SK-N-SH (cell line): ENCODE data around the gene C1QTNF9B. TPM values are rescaled to one million over a fixed set of nuclear protein-coding genes. Genes with fewer than 3 reads are reported as not detected.

Source experiments
- CTCF ChIA-PET: fragments of 300-600, 350-600 bp; formaldehyde crosslinking; extraction: SDS; loops from one replicate; lab custom pipeline; 2021; lab: Yijun Ruan, JAX
- POLR2A ChIA-PET: fragments of 350-600 bp; sonication (Branson Sonifier 250); formaldehyde crosslinking; extraction: SDS; loops from one replicate; lab custom pipeline; 2020; ENCODE audit warnings: antibody characterized with exemption, inconsistent platforms; lab: Yijun Ruan, JAX
- DNase-seq: peaks from one replicate; pipeline ENCODE4 v3.0.0; 2012
- H2AFZ ChIP-seq: fragments of 200-600 bp; sonication (generic); 2 replicates; pipeline ENCODE4 v1.8.1; 2016; ENCODE audit warnings: antibody characterized with exemption, mild to moderate bottlenecking, low read depth
- H3F3A ChIP-seq: fragments of 200-600 bp; sonication (generic); replicated peaks from 2 replicates; pipeline ENCODE3; 2016; ENCODE audit warnings: antibody characterized with exemption, mild to moderate bottlenecking; ENCODE audit not compliant: insufficient read depth
- H3K27ac ChIP-seq, 2 experiments: fragments of 200-500 bp in 1 of 2; fragments of 200-600 bp in 1 of 2; sonication (Bioruptor generic) in 1 of 2; sonication (generic), shearing (Covaris generic) in 1 of 2; 2 replicates each; pipeline versions ENCODE4 v1.5.1 to v1.6.1; 2014 to 2016; ENCODE audit warnings: low read depth in 2 of 2, inconsistent platforms in 1 of 2, low read length in 1 of 2, mild to moderate bottlenecking in 1 of 2, mixed read lengths in 1 of 2
- H3K27me3 ChIP-seq: fragments of 200-600 bp; sonication (generic), shearing (Covaris generic); 2 replicates; pipeline ENCODE4 v1.6.1; 2016; ENCODE audit warnings: mixed run types; ENCODE audit not compliant: insufficient read depth
- H3K36me3 ChIP-seq, 2 experiments: fragments of 200-500 bp in 1 of 2; fragments of 200-600 bp in 1 of 2; sonication (Bioruptor generic) in 1 of 2; sonication (generic) in 1 of 2; replicated peaks in 1 of 2; 2 replicates each; pipeline versions ENCODE3 to v1.5.1; 2014 to 2016; ENCODE audit warnings: low read length in 1 of 2, mild to moderate bottlenecking in 1 of 2; ENCODE audit not compliant: insufficient read depth in 2 of 2, control insufficient read depth in 1 of 2
- H3K4me1 ChIP-seq, 2 experiments: fragments of 200-500 bp in 1 of 2; fragments of 200-600 bp in 1 of 2; sonication (Bioruptor generic) in 1 of 2; sonication (generic), shearing (Covaris generic) in 1 of 2; 2 replicates each; pipeline versions ENCODE4 v1.5.1 to v1.6.1; 2014 to 2016; ENCODE audit warnings: low read depth in 1 of 2, low read length in 1 of 2, mixed run types in 1 of 2; ENCODE audit not compliant: insufficient read depth in 2 of 2, control insufficient read depth in 1 of 2
- H3K4me2 ChIP-seq: fragments of 200-600 bp; sonication (generic), shearing (Covaris generic); 2 replicates; pipeline ENCODE4 v1.6.1; 2017; ENCODE audit warnings: mixed run types
- H3K4me3 ChIP-seq, 2 experiments: fragments of 200-500 bp in 1 of 2; fragments of 200-600 bp in 1 of 2; sonication (Bioruptor generic) in 1 of 2; sonication (generic), shearing (Covaris generic) in 1 of 2; 2 replicates each; pipeline versions ENCODE4 v1.5.1 to v1.8.1; 2014 to 2016; ENCODE audit warnings: low read depth in 2 of 2, inconsistent platforms in 1 of 2, low read length in 1 of 2, mild to moderate bottlenecking in 1 of 2, mixed read lengths in 1 of 2, moderate library complexity in 1 of 2
- H3K79me2 ChIP-seq: fragments of 200-600 bp; sonication (generic); 2 replicates; pipeline ENCODE4 v1.8.1; 2017; ENCODE audit warnings: mild to moderate bottlenecking; ENCODE audit not compliant: insufficient read depth
- H3K9ac ChIP-seq: fragments of 200-600 bp; sonication (generic); 2 replicates; pipeline ENCODE4 v1.6.1; 2017; ENCODE audit warnings: mixed run types
- H3K9me2 ChIP-seq: fragments of 200-600 bp; sonication (generic); 2 replicates; pipeline ENCODE4 v1.6.1; 2017; ENCODE audit warnings: mixed run types
- H3K9me3 ChIP-seq: fragments of 200-600 bp; sonication (generic); 2 replicates; pipeline ENCODE4 v1.6.1; 2017; ENCODE audit warnings: mixed run types, mild to moderate bottlenecking, moderate library complexity
- H4K20me1 ChIP-seq: fragments of 200-600 bp; sonication (generic); 2 replicates; pipeline ENCODE4 v1.6.1; 2017; ENCODE audit warnings: mild to moderate bottlenecking, mixed run types; ENCODE audit not compliant: insufficient read depth
- ELF1 ChIP-seq: IDR thresholded peaks from 2 replicates; pipeline ENCODE4 v1.4.0; 2012
- EZH2phosphoT487 ChIP-seq: fragments of 200-600 bp; sonication (generic); IDR thresholded peaks from 2 replicates; pipeline ENCODE4 v1.6.1; 2017; ENCODE audit warnings: low read depth, mixed run types, mild to moderate bottlenecking, antibody characterized with exemption, moderate library complexity, borderline replicate concordance
- FOXJ3 ChIP-seq: sonication (generic); formaldehyde crosslinking; IDR thresholded peaks from 2 replicates; pipeline ENCODE4 v1.5.1; 2020; ENCODE audit warnings: mild to moderate bottlenecking, missing genetic modification reagents
- GATA2 ChIP-seq: sonication (generic); formaldehyde crosslinking; IDR thresholded peaks from 2 replicates; pipeline ENCODE4 v1.5.0; 2020; ENCODE audit warnings: mild to moderate bottlenecking, missing genetic modification reagents
- MEF2A ChIP-seq: IDR thresholded peaks from 2 replicates; pipeline ENCODE4 v1.4.0; 2012; ENCODE audit warnings: low read depth, borderline replicate concordance
- MXI1 ChIP-seq: IDR thresholded peaks from 2 replicates; pipeline ENCODE4 v1.6.1; 2012; ENCODE audit warnings: mild to moderate bottlenecking, low read depth, low read length, improper control_type of control experiment
- NRF1 ChIP-seq: IDR thresholded peaks from 2 replicates; pipeline ENCODE4 v1.6.1; 2012; ENCODE audit warnings: low read depth, mild to moderate bottlenecking, low read length
- POLR2AphosphoS5 ChIP-seq: IDR thresholded peaks from 2 replicates; pipeline ENCODE4 v1.6.1; 2012; ENCODE audit warnings: low read depth, low read length
- RAD21 ChIP-seq: IDR thresholded peaks from 2 replicates; pipeline ENCODE4 v1.6.1; 2012; ENCODE audit warnings: mild to moderate bottlenecking, low read length
- RXRA ChIP-seq: IDR thresholded peaks from 2 replicates; pipeline ENCODE4 v1.4.0; 2012; ENCODE audit warnings: low read depth, mild to moderate bottlenecking, borderline replicate concordance
- SMC3 ChIP-seq: IDR thresholded peaks from 2 replicates; pipeline ENCODE4 v1.6.1; 2012; ENCODE audit warnings: low read depth, low read length, improper control_type of control experiment
- TAF1 ChIP-seq: IDR thresholded peaks from 2 replicates; pipeline ENCODE4 v1.6.1; 2012; ENCODE audit warnings: low read depth, mild to moderate bottlenecking, low read length, moderate library complexity, borderline replicate concordance
- TCF12 ChIP-seq: IDR thresholded peaks from 2 replicates; pipeline ENCODE4 v1.4.0; 2012
- WGBS: methylation state at CpG from one replicate; pipeline ENCODE4 v1.1.6; 2017; ENCODE audit warnings: low lambda C conversion rate; 5-methylcytosine and 5-hydroxymethylcytosine counted together
- polyA plus RNA-seq, 3 experiments: library from polyadenylated mRNA; depleted of rRNA; stranded (reverse); fragments of >200 nt; gene quantifications; 2 replicates each; pipeline ENCODE4 v1.2.3, GENCODE V29; 2012
- TF ChIP-seq, protein P1 (sequence below): fragments of 150-350 bp; IDR thresholded peaks from 2 replicates; pipeline ENCODE4 v1.6.1; 2017; ENCODE audit warnings: antibody characterized with exemption, low read length, low read depth, borderline replicate concordance
- TF ChIP-seq, protein P2 (sequence below): IDR thresholded peaks from 2 replicates; pipeline ENCODE4 v1.4.0; 2012; ENCODE audit warnings: low read depth, borderline replicate concordance
- TF ChIP-seq, protein P3 (sequence below): IDR thresholded peaks from 2 replicates; pipeline ENCODE4; 2012

Gene C1QTNF9B
- polyA plus RNA-seq, 1 of the 3 experiments (the other 2 are of a cell fraction), result not detected

DNA sequence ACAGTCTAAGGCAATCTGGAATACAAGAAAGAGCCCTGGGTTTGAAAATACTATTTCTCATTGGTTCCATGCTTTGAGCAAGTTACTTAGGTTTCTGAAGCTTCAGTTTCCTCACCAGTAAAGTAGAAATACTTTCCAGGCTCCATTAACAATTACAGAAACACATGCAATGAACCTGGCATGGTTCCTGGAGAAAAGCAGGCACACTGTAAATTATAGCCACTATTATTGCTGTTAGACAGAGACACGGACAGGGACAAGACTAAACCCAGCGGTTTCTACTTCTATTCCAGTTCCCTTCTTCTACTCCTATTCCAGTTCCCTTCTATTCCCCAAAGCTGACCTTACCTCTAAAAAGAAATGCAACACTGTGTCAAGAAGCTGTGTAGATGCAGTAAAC, 49.3 kb downstream of the C1QTNF9B start (continued):
- TF ChIP-seq, protein P1, sequence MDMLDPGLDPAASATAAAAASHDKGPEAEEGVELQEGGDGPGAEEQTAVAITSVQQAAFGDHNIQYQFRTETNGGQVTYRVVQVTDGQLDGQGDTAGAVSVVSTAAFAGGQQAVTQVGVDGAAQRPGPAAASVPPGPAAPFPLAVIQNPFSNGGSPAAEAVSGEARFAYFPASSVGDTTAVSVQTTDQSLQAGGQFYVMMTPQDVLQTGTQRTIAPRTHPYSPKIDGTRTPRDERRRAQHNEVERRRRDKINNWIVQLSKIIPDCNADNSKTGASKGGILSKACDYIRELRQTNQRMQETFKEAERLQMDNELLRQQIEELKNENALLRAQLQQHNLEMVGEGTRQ, result no peak
- TF ChIP-seq MXI1 (no peak), POLR2AphosphoS5 (no peak), ELF1 (no peak)

- Histone ChIP-seq H4K20me1 (no peaks in the 10 kb centered on the region), H3K4me1 (peaks cover 0 to 17% of the 10 kb centered on the region in 2 experiments; a peak in 2 of 4 replicates), H2AFZ (no peak overlapping the region), H3K9me3 (no peaks in the 10 kb centered on the region), H3K4me3 (no peak overlapping the region), H3F3A (no peaks in the 10 kb centered on the region), H3K27ac (peak overlapping the region in 1 of 2 experiments; percentile 65; a peak in 2 of 4 replicates), H3K79me2 (no peaks in the 10 kb centered on the region), H3K27me3 (no peaks in the 10 kb centered on the region)
- POLR2A ChIA-PET, result no interaction called here
- WGBS, result 79% methylated on average over 2 of the region's 2 CpGs
- no peak for DNase-seq
- TF ChIP-seq RAD21 (no peak), NRF1 (no peak), TAF1 (no peak), GATA2 (CRISPR knock-in tag) (no peak)
- TF ChIP-seq, all 33 proteins: peak for 0
- peaks cover 0 to 13% of the 10 kb centered on the region in 2 experiments for H3K36me3 ChIP-seq
- CTCF ChIA-PET, result interaction anchor here (0.9 to 3.5 kb wide), 2 partner anchors 10 to 15 kb away, joined by 3 to 11 read pairs; no protein-coding TSS in a partner anchor
- no peak overlapping the region for H3K9ac ChIP-seq
- no peak overlapping the region for H3K4me2 ChIP-seq
- no peaks in the 10 kb centered on the region for H3K9me2 ChIP-seq
These were observed 49.8 kb downstream of the C1QTNF9B start for GRCh38 chr13:23847497-23847896.

DNA sequence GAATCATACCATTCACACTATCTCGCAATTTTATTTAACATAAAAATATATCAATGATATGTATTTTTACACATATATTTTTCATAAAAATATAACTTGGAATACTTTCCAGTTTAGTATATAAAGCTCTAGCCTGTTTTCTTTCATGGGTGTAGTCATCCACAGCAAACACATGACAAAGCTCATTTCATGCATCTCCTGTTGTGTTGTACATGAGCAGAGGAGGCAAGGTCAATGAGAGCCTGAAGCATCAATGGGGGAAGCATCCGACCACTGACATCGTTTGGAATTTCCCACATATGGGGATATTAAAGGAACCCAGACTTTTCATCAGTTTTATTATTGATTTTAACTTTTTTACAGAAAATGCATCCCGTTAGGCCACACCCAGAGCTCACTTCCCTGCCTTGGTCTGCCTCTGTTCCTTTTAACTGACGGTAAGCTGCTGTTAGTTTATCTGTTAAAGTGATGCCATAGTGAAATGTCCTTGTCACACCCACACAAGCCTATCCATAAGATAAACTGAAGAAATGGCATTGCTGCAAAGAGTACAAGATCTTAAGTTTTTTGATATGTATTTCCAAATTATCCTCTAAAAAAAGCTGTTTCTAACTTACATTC, 52.1 kb downstream of the C1QTNF9B start:
- Histone ChIP-seq H3K27ac (no peak overlapping the region), H3K79me2 (no peaks in the 10 kb centered on the region), H3K4me1 (peaks cover 0 to 15% of the 10 kb centered on the region in 2 experiments; a peak in 2 of 4 replicates), H3K36me3 (peaks cover 2 to 7% of the 10 kb centered on the region in 2 experiments), H3F3A (no peaks in the 10 kb centered on the region), H3K27me3 (no peaks in the 10 kb centered on the region), H4K20me1 (no peaks in the 10 kb centered on the region), H3K9me3 (no peaks in the 10 kb centered on the region), H3K4me3 (no peak overlapping the region), H2AFZ (no peak overlapping the region), H3K9me2 (no peaks in the 10 kb centered on the region), H3K9ac (no peak overlapping the region), H3K4me2 (no peak overlapping the region)
- no peak for DNase-seq
- TF ChIP-seq TCF12 (no peak), RXRA (no peak), SMC3 (no peak), MEF2A (no peak), EZH2phosphoT487 (no peak), ELF1 (no peak), POLR2AphosphoS5 (no peak), FOXJ3 (no peak)
- TF ChIP-seq, protein P2, sequence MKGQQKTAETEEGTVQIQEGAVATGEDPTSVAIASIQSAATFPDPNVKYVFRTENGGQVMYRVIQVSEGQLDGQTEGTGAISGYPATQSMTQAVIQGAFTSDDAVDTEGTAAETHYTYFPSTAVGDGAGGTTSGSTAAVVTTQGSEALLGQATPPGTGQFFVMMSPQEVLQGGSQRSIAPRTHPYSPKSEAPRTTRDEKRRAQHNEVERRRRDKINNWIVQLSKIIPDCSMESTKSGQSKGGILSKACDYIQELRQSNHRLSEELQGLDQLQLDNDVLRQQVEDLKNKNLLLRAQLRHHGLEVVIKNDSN, result no peak
- TF ChIP-seq, protein P3, sequence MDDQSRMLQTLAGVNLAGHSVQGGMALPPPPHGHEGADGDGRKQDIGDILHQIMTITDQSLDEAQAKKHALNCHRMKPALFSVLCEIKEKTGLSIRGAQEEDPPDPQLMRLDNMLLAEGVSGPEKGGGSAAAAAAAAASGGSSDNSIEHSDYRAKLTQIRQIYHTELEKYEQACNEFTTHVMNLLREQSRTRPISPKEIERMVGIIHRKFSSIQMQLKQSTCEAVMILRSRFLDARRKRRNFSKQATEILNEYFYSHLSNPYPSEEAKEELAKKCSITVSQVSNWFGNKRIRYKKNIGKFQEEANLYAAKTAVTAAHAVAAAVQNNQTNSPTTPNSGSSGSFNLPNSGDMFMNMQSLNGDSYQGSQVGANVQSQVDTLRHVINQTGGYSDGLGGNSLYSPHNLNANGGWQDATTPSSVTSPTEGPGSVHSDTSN, result no peak
- 91% methylated on average over 5 of the region's 5 CpGs for WGBS
- CTCF ChIA-PET, result interaction anchor here (3.5 kb wide), 1 partner anchor 13 kb away, joined by 11 read pairs; no protein-coding TSS in a partner anchor
- POLR2A ChIA-PET, result no interaction called here
